ENCODE results near the gene DNER. TPM values are rescaled to one million over a fixed set of nuclear protein-coding genes. Genes with fewer than 3 reads are reported as not detected.
"Not testable (repeated sequence)": the region's sequence is repeated elsewhere in the genome, so short reads cannot be mapped to it uniquely, and the experiment has no call there.

The DNER gene
- total and polyA plus RNA-seq, 2 experiments from 2014 or later = not detected

GRCh38 chr2:229620759-229621158 is 93.6 kb downstream of the DNER start:
- Histone ChIP-seq H3K4me3 (no peak overlapping the region), H3K27me3 (no peaks in the 10 kb centered on the region), H3K27ac (no peak overlapping the region), H3K36me3 (no peaks in the 10 kb centered on the region), H3K9me3 (ENCODE audit: low read depth) (no peaks in the 10 kb centered on the region), H3K4me1 (ENCODE audit: low read depth) (no peaks in the 10 kb centered on the region)
- DNase-seq (ENCODE audit: low read depth in 1 of 2, low spot score in 1 of 2) = no peak
- TF ChIP-seq CTCF (IDR thresholded peaks at IDR 0.05; ENCODE audit: low read depth, low read length) = no peak

GRCh38 chr2:229620289-229620688 is 94.1 kb downstream of the DNER start:
- no peaks in the 10 kb centered on the region for H3K27me3 ChIP-seq
- no peaks in the 10 kb centered on the region for H3K4me1 ChIP-seq (ENCODE audit: low read depth)
- no peak overlapping the region for H3K4me3 ChIP-seq
- H3K9me3 ChIP-seq (ENCODE audit: low read depth) = no peaks in the 10 kb centered on the region
- no peak overlapping the region for H3K27ac ChIP-seq
- TF ChIP-seq CTCF (IDR thresholded peaks at IDR 0.05; ENCODE audit: low read depth, low read length) = no peak
- no peak for DNase-seq (ENCODE audit: low read depth in 1 of 2, low spot score in 1 of 2)
- no peaks in the 10 kb centered on the region for H3K36me3 ChIP-seq

- H3K27me3 ChIP-seq = no peaks in the 10 kb centered on the region
- H3K4me1 ChIP-seq (ENCODE audit: low read depth) = no peaks in the 10 kb centered on the region
- H3K27ac ChIP-seq = no peak overlapping the region
- no peak overlapping the region for H3K4me3 ChIP-seq
- no peaks in the 10 kb centered on the region for H3K9me3 ChIP-seq (ENCODE audit: low read depth)
- TF ChIP-seq CTCF (IDR thresholded peaks at IDR 0.05; ENCODE audit: low read depth, low read length) = no peak
- DNase-seq (ENCODE audit: low read depth in 1 of 2, low spot score in 1 of 2) = no peak
- no peaks in the 10 kb centered on the region for H3K36me3 ChIP-seq
These were observed 97.9 kb downstream of the DNER start for GRCh38 chr2:229616433-229616832.

GRCh38 chr2:229614021-229614420 is 100.3 kb downstream of the DNER start:
- H3K9me3 ChIP-seq (ENCODE audit: low read depth); H3K4me1 ChIP-seq (ENCODE audit: low read depth); H3K27me3 ChIP-seq; H3K4me3 ChIP-seq; DNase-seq (ENCODE audit: low read depth in 1 of 2, low spot score in 1 of 2); H3K36me3 ChIP-seq; H3K27ac ChIP-seq: not testable (repeated sequence)

GRCh38 chr2:229612384-229612971 is 101.9 kb downstream of the DNER start:
- no peaks in the 10 kb centered on the region for H3K4me1 ChIP-seq (ENCODE audit: low read depth)
- H3K9me3 ChIP-seq (ENCODE audit: low read depth) = no peaks in the 10 kb centered on the region
- no peak overlapping the region for H3K4me3 ChIP-seq

GRCh38 chr2:229611360-229611759 is 103.0 kb downstream of the DNER start:
- DNase-seq (ENCODE audit: low read depth in 1 of 2, low spot score in 1 of 2) = no peak
- TF ChIP-seq CTCF (IDR thresholded peaks at IDR 0.05; ENCODE audit: low read depth, low read length) = no peak
- Histone ChIP-seq H3K27ac (no peak overlapping the region), H3K36me3 (no peaks in the 10 kb centered on the region), H3K9me3 (ENCODE audit: low read depth) (no peaks in the 10 kb centered on the region), H3K4me3 (no peak overlapping the region), H3K4me1 (ENCODE audit: low read depth) (no peaks in the 10 kb centered on the region), H3K27me3 (no peaks in the 10 kb centered on the region)

More at GRCh38 chr2:229612384-229612971, 101.9 kb downstream of the DNER start:
- DNase-seq (ENCODE audit: low read depth in 1 of 2, low spot score in 1 of 2) = no peak
- H3K27ac ChIP-seq = no peak overlapping the region
- H3K36me3 ChIP-seq = no peaks in the 10 kb centered on the region
- no peaks in the 10 kb centered on the region for H3K27me3 ChIP-seq
- no peak for TF ChIP-seq CTCF (IDR thresholded peaks at IDR 0.05; ENCODE audit: low read depth, low read length)

All from cardiac muscle cell (in vitro differentiated cells and primary cell).